Adrenal gland (tissue), 12 donors: Measurements from ENCODE around the gene RGS9. TPM values are rescaled to one million over a fixed set of nuclear protein-coding genes. Genes with fewer than 3 reads are reported as not detected.
"Not testable (repeated sequence)": the region's sequence is repeated elsewhere in the genome, so short reads cannot be mapped to it uniquely, and the experiment has no call there.

Source experiments
- DNase-seq, 7 donors: peaks; one replicate each; pipeline ENCODE4 v3.0.0-alpha.2; 2019 to 2020
- H3K27ac ChIP-seq, 5 donors: fragments of 200-600 bp; sonication (generic) in 4 of 5; 1 replicate in 3 of 5; 2 replicates in 2 of 5; pipeline versions ENCODE4 v1.5.1 to v1.8.0; 2016 to 2020; ENCODE audit warnings: mild to moderate bottlenecking in 1 of 5
- H3K27me3 ChIP-seq: fragments of 200-600 bp; 2 replicates; pipeline ENCODE4 v1.8.0; 2021
- H3K36me3 ChIP-seq, 2 donors: fragments of 200-600 bp; replicated peaks in 1 of 2; 1 replicate in 1 of 2; 2 replicates in 1 of 2; pipeline versions ENCODE4 v1.5.1 to v1.8.0; 2018 to 2022
- H3K4me1 ChIP-seq, 2 donors: fragments of 200-600 bp; replicated peaks in 1 of 2; 1 replicate in 1 of 2; 2 replicates in 1 of 2; pipeline versions ENCODE4 v1.5.1 to v1.8.0; 2018 to 2021
- H3K4me3 ChIP-seq, 4 donors: fragments of 200-600 bp; sonication (generic) in 3 of 4; one replicate each; pipeline ENCODE4 v1.5.1; 2016 to 2018
- H3K9me3 ChIP-seq, 3 donors: fragments of 200-600 bp; sonication (generic) in 1 of 3; replicated peaks in 1 of 3; 1 replicate in 2 of 3; 2 replicates in 1 of 3; pipeline versions ENCODE4 v1.5.1 to v1.8.0; 2016 to 2021
- CTCF ChIP-seq, 6 experiments: fragments of 450-650 bp in 4 of 6; fragments of 200-600 bp in 2 of 6; sonication (generic) in 1 of 6; IDR thresholded peaks; 1 replicate in 5 of 6; 2 replicates in 1 of 6; pipeline versions ENCODE4 v1.5.1 to v1.8.0; 2016 to 2021; ENCODE audit warnings: antibody characterized with exemption in 6 of 6, mild to moderate bottlenecking in 2 of 6, moderate library complexity in 1 of 6
- POLR2A ChIP-seq, 2 donors: fragments of 450-650 bp; IDR thresholded peaks; one replicate each; pipeline ENCODE4 v1.6.1; 2017; ENCODE audit warnings: antibody characterized with exemption in 2 of 2, mild to moderate bottlenecking in 2 of 2, moderate library complexity in 1 of 2
- WGBS, 4 donors: extraction: QIAGEN DNeasy Blood & Tissue Kit in 2 of 4; methylation state at CpG; one replicate each; pipeline versions ENCODE4 v1.1.5 to v1.1.7; 2013 to 2017; 5-methylcytosine and 5-hydroxymethylcytosine counted together
- intact Hi-C, 2 donors: fragments of 100-400 bp; cut with DNase I; formaldehyde crosslinking; loops; one replicate each; pipeline versions ENCODE4 v1.14.1 to v1.15.0; 2022 to 2023
- polyA plus RNA-seq, 3 donors: library from polyadenylated mRNA; stranded (reverse); fragments of 200-250 nt in 2 of 3; fragments of 350-450 nt in 1 of 3; fragmentation: Illumina TruSeq in 1 of 3; extraction: RNeasy Lipid Tissue Mini Kit (QIAGEN cat#74804) in 1 of 3; gene quantifications; one replicate each; pipeline ENCODE4 v1.2.3, GENCODE V29; 2013 to 2014
- total RNA-seq, 9 donors: library from RNA; depleted of rRNA in 4 of 9; stranded (reverse); fragments of >200 nt in 4 of 9; fragments of 120-200 nt in 1 of 9; fragmentation: NEBNext Ultra II Directional in 1 of 9; extraction: Animal tissue kit (Norgen Biotek cat#: 25700) in 1 of 9; gene quantifications; one replicate each; pipeline versions ENCODE4 v1.1.0 to v1.2.4, GENCODE V29; 2013 to 2023
- donor health status: healthy with polysubstance abuse.
- donor health status: Bipolar disorder and iron deficiency.
- donor health status: DM: yes; HTN: yes; CAD: no.
- donor health status: DM: no; HTN: no; CAD: no.
- donor health status: DM: no; HTN: no; CAD: no.
- donor health status: DM: yes; HTN: yes; CAD: no.

RGS9 gene
- total and polyA plus RNA-seq, 12 donors, result 4.3 to 32.3 (median 14.4) TPM

GRCh38 chr17:65093930-65094329 lies 43.2 kb upstream of the RGS9 start:
- no peaks in the 10 kb centered on the region for H3K9me3 ChIP-seq
- H3K36me3 ChIP-seq, result no peaks in the 10 kb centered on the region
- no peak overlapping the region for H3K27ac ChIP-seq
- DNase-seq, result no peak
- 83 to 94% (median 91%) methylated on average over 7 of the region's 7 CpGs for WGBS, 4 donors
- no peaks in the 10 kb centered on the region for H3K27me3 ChIP-seq
- no peak overlapping the region for H3K4me3 ChIP-seq
- H3K4me1 ChIP-seq, result peaks cover 0 to 1% of the 10 kb centered on the region in 2 donors
- intact Hi-C loops, result loop anchor here in 1 of 2 donors (10.0 kb wide), 1 partner anchor 119 kb away; no protein-coding TSS in a partner anchor
- no peak for TF ChIP-seq POLR2A (IDR thresholded peaks at IDR 0.05)
- TF ChIP-seq CTCF (IDR thresholded peaks at IDR 0.05), result no peak

GRCh38 chr17:65095465-65095864 lies 41.7 kb upstream of the RGS9 start:
- Histone ChIP-seq H3K27ac (no peak overlapping the region), H3K9me3 (no peaks in the 10 kb centered on the region), H3K27me3 (no peaks in the 10 kb centered on the region), H3K4me1 (peaks cover 0 to 14% of the 10 kb centered on the region in 2 donors), H3K4me3 (no peak overlapping the region), H3K36me3 (no peaks in the 10 kb centered on the region)
- intact Hi-C loops, result loop anchor here in 1 of 2 donors (10.0 kb wide), 1 partner anchor 121 kb away; no protein-coding TSS in a partner anchor
- 88 to 95% (median 90%) methylated on average over 1 of the region's 1 CpG for WGBS, 4 donors
- TF ChIP-seq POLR2A (IDR thresholded peaks at IDR 0.05) (no peak), CTCF (IDR thresholded peaks at IDR 0.05) (no peak)
- DNase-seq, result no peak

- not testable (repeated sequence) for H3K36me3 ChIP-seq, H3K4me3 ChIP-seq, DNase-seq, H3K9me3 ChIP-seq, H3K27ac ChIP-seq, H3K27me3 ChIP-seq
- WGBS, 4 donors, result 93 to 100% (median 96%) methylated on average over 2 of the region's 2 CpGs
- H3K4me1 ChIP-seq, result peaks cover 0 to 20% of the 10 kb centered on the region in 2 donors
- intact Hi-C loops, result loop anchor here in 1 of 2 donors (10.0 kb wide), 1 partner anchor 122 kb away; no protein-coding TSS in a partner anchor
Observed at GRCh38 chr17:65096382-65096781, 40.8 kb upstream of the RGS9 start.

- H3K9me3 ChIP-seq, result no peaks in the 10 kb centered on the region
- H3K27me3 ChIP-seq, result no peaks in the 10 kb centered on the region
- peaks cover 0 to 22% of the 10 kb centered on the region in 2 donors for H3K4me1 ChIP-seq
- no peak for DNase-seq
- H3K27ac ChIP-seq, result no peak overlapping the region
- TF ChIP-seq POLR2A (IDR thresholded peaks at IDR 0.05) (no peak), CTCF (IDR thresholded peaks at IDR 0.05) (no peak)
- intact Hi-C loops, result loop anchor here in 1 of 2 donors (10.0 kb wide), 1 partner anchor 122 kb away; no protein-coding TSS in a partner anchor
- H3K36me3 ChIP-seq, result no peaks in the 10 kb centered on the region
- no peak overlapping the region for H3K4me3 ChIP-seq
- 87 to 98% (median 95%) methylated on average over 2 of the region's 2 CpGs for WGBS, 4 donors
Observed at GRCh38 chr17:65097110-65097509, 40.1 kb upstream of the RGS9 start.

- TF ChIP-seq CTCF (IDR thresholded peaks at IDR 0.05), result no peak
- no peak for TF ChIP-seq POLR2A (IDR thresholded peaks at IDR 0.05)
- no peak overlapping the region for H3K4me3 ChIP-seq
- H3K27me3 ChIP-seq, result no peaks in the 10 kb centered on the region
- no peaks in the 10 kb centered on the region for H3K9me3 ChIP-seq
- intact Hi-C loops, result loop anchor here in 1 of 2 donors (10.0 kb wide), 1 partner anchor 125 kb away; no protein-coding TSS in a partner anchor
- DNase-seq, result no peak
- peak overlapping the region in 2 of 5 donors; percentile 43 to 76 for H3K27ac ChIP-seq
- peaks cover 0 to 22% of the 10 kb centered on the region in 2 donors for H3K4me1 ChIP-seq
- no peaks in the 10 kb centered on the region for H3K36me3 ChIP-seq
Observed at GRCh38 chr17:65099475-65099874, 37.7 kb upstream of the RGS9 start.
